OCI-LY7 (cell line): Measurements from ENCODE around the gene NFATC2IP. TPM values are rescaled to one million over a fixed set of nuclear protein-coding genes. Genes with fewer than 3 reads are reported as not detected.
A peak's percentile ranks its signal among the peaks of the same experiment; 100 is the strongest.

ENCODE experiments used
- BruUV-seq: library from RNA; stranded (reverse); fragments of 400-500 nt; replicated peaks from 2 replicates; lab custom pipeline; 2021; lab: Mats Ljungman, UMichigan
- CTCF ChIA-PET: fragments of 300-600 bp; sonication (Branson Sonifier 250); formaldehyde crosslinking; loops from one replicate; lab custom pipeline; 2022; ENCODE audit warnings: antibody characterized with exemption; ENCODE audit not compliant: unreplicated experiment; lab: Charles Lee
- POLR2A ChIA-PET: fragments of 300-600 bp; sonication (Branson Sonifier 250); formaldehyde crosslinking; loops from one replicate; lab custom pipeline; 2022; ENCODE audit warnings: antibody characterized with exemption; lab: Charles Lee
- DNase-seq: peaks from one replicate; pipeline ENCODE4 v3.0.0-alpha.2; 2015; ENCODE audit warnings: low spot score
- H2AFZ ChIP-seq: fragments of 200-600 bp; sonication (generic), shearing (Covaris generic); 2 replicates; pipeline ENCODE4 v1.6.1; 2014; ENCODE audit warnings: mild to moderate bottlenecking, antibody characterized with exemption, low read length, moderate library complexity
- H3K27ac ChIP-seq: fragments of 200-600 bp; sonication (generic); 2 replicates; pipeline ENCODE4 v1.5.1; 2014; ENCODE audit warnings: mixed run types, low read depth, mild to moderate bottlenecking, moderate library complexity, low read length, inconsistent platforms; ENCODE audit not compliant: poor library complexity, severe bottlenecking
- H3K36me3 ChIP-seq: fragments of 200-600 bp; sonication (generic); 2 replicates; pipeline ENCODE4 v1.6.1; 2014; ENCODE audit warnings: mild to moderate bottlenecking, antibody characterized with exemption, low read length, moderate library complexity, mixed read lengths; ENCODE audit not compliant: insufficient read depth
- H3K4me1 ChIP-seq: fragments of 200-600 bp; sonication (generic); 2 replicates; pipeline ENCODE4 v1.5.1; 2014; ENCODE audit warnings: mild to moderate bottlenecking, low read length; ENCODE audit not compliant: insufficient read depth, poor library complexity, severe bottlenecking
- H3K4me2 ChIP-seq: fragments of 200-600 bp; sonication (generic); 2 replicates; pipeline ENCODE4 v1.6.1; 2014; ENCODE audit warnings: mild to moderate bottlenecking, low read length
- H3K4me3 ChIP-seq: fragments of 200-600 bp; sonication (generic); 2 replicates; pipeline ENCODE4 v1.5.1; 2014; ENCODE audit warnings: mild to moderate bottlenecking, low read depth, low read length; ENCODE audit not compliant: poor library complexity, severe bottlenecking
- H3K79me2 ChIP-seq: fragments of 200-600 bp; sonication (generic); 2 replicates; pipeline ENCODE4 v1.6.1; 2016; ENCODE audit warnings: low read depth, mild to moderate bottlenecking, low read length, moderate library complexity, mixed read lengths; ENCODE audit not compliant: insufficient read depth
- H3K9me2 ChIP-seq: fragments of 200-600 bp; sonication (generic); 2 replicates; pipeline ENCODE4 v1.6.1; 2016; ENCODE audit warnings: mild to moderate bottlenecking, low read length, mixed read lengths; ENCODE audit not compliant: insufficient read depth
- H3K9me3 ChIP-seq: fragments of 200-600 bp; sonication (generic); 2 replicates; pipeline ENCODE4 v1.6.1; 2014; ENCODE audit warnings: mild to moderate bottlenecking, mixed run types, low read length, mixed read lengths
- H4K20me1 ChIP-seq: fragments of 200-600 bp; sonication (generic); 2 replicates; pipeline ENCODE4 v1.6.1; 2014; ENCODE audit warnings: mild to moderate bottlenecking, antibody characterized with exemption, low read length, moderate library complexity, mixed read lengths; ENCODE audit not compliant: insufficient read depth
- CTCF ChIP-seq: fragments of 200-600 bp; sonication (generic); conservative IDR thresholded peaks from 2 replicates; pipeline ENCODE4 v1.5.1; 2014; ENCODE audit warnings: mild to moderate bottlenecking, antibody characterized with exemption, low read length, moderate library complexity, mixed read lengths
- EZH2phosphoT487 ChIP-seq: fragments of 200-600 bp; sonication (generic); IDR thresholded peaks from 2 replicates; pipeline ENCODE4 v1.6.1; 2018; ENCODE audit warnings: low read depth, borderline replicate concordance, mild to moderate bottlenecking, mixed run types, antibody characterized with exemption, low read length, moderate library complexity, mixed read lengths
- intact Hi-C: fragments of 100-400 bp; cut with micrococcal nuclease; formaldehyde crosslinking; loops from one replicate; pipeline ENCODE4 v1.10.0; 2022; ENCODE audit not compliant: unreplicated experiment
- total RNA-seq, 2 experiments: library from RNA; depleted of rRNA in 1 of 2; stranded (reverse); fragments of >200 nt in 1 of 2; shearing (Covaris generic) in 1 of 2; gene quantifications; 2 replicates each; pipeline ENCODE4 v1.2.3, GENCODE V29; 2014 to 2022

Gene NFATC2IP
- total RNA-seq, 2 experiments from 2014 or later, result 73.0 to 114 TPM

GRCh38 chr16:28910086-28911031 lies 40.4 kb upstream of the NFATC2IP start:
- ChIA-PET POLR2A (interaction anchor here (0.6 to 1.7 kb wide), 5 partner anchors 13 to 445 kb away, joined by 3 to 9 read pairs (median 3); no protein-coding TSS in a partner anchor), CTCF (interaction anchor here (1.4 to 3.0 kb wide), 2 partner anchors 13 to 35 kb away, joined by 3 to 15 read pairs; no protein-coding TSS in a partner anchor)
- peak; percentile 71 for DNase-seq
- BruUV-seq, result no TSS peak
- Histone ChIP-seq H3K4me2 (peak overlapping the region; percentile 53), H3K4me1 (peaks cover 28% of the 10 kb centered on the region), H4K20me1 (no peaks in the 10 kb centered on the region), H3K9me2 (no peaks in the 10 kb centered on the region), H2AFZ (no peak overlapping the region), H3K36me3 (peaks cover 96% of the 10 kb centered on the region), H3K79me2 (no peaks in the 10 kb centered on the region), H3K4me3 (peak overlapping the region; percentile 4), H3K27ac (peak overlapping the region; percentile 79), H3K9me3 (no peaks in the 10 kb centered on the region)
- intact Hi-C loops, result loop anchor here (2.0 kb wide), 1 partner anchor 14 kb away; the partner anchor contains the start of gene RABEP2
- TF ChIP-seq CTCF, result no peak
- no peak for TF ChIP-seq EZH2phosphoT487

GRCh38 chr16:28912558-28912957 lies 38.2 kb upstream of the NFATC2IP start:
- POLR2A ChIA-PET, result interaction anchor here (0.6 to 2.1 kb wide), 4 partner anchors 10 to 32 kb away, joined by 3 to 6 read pairs (median 4); no protein-coding TSS in a partner anchor
- CTCF ChIA-PET, result interaction anchor here (1.2 to 3.0 kb wide), 2 partner anchors 11 to 32 kb away, joined by 3 to 15 read pairs; no protein-coding TSS in a partner anchor

More at GRCh38 chr16:28912558-28912957, 38.2 kb upstream of the NFATC2IP start:
- Histone ChIP-seq H3K79me2 (no peaks in the 10 kb centered on the region), H3K9me3 (no peaks in the 10 kb centered on the region), H3K4me3 (no peak overlapping the region), H3K4me1 (peaks cover 28% of the 10 kb centered on the region), H2AFZ (no peak overlapping the region), H3K9me2 (no peaks in the 10 kb centered on the region), H3K36me3 (peaks cover 96% of the 10 kb centered on the region), H4K20me1 (no peaks in the 10 kb centered on the region), H3K4me2 (no peak overlapping the region), H3K27ac (peak overlapping the region; percentile 79)
- no peak for DNase-seq
- no peak for TF ChIP-seq CTCF
- TF ChIP-seq EZH2phosphoT487, result no peak
- BruUV-seq, result no TSS peak
- intact Hi-C loops, result loop anchor here (1.0 kb wide), 1 partner anchor 33 kb away; no protein-coding TSS in a partner anchor
